Measurements from ENCODE around the gene CYP2R1.

GRCh38 chr11:14860511-14860910, 31.5 kb downstream of the CYP2R1 start:
- TF ChIP-seq CTCF (IDR thresholded peaks at IDR 0.05 in 8 of 11, conservative IDR thresholded peaks at IDR 0.05 in 3 of 11): no peak
- TF ChIP-seq POLR2A (IDR thresholded peaks at IDR 0.05): no peak

All from spleen (tissue), 7 donors.